GM18505 (cell line): Measurements from ENCODE around the gene BRINP3.
"Not testable (repeated sequence)": the region's sequence is repeated elsewhere in the genome, so short reads cannot be mapped to it uniquely, and the experiment has no call there.

Experiments
- ATAC-seq: cut with Tn5 transposase; IDR thresholded peaks from one replicate; pipeline ENCODE4 v1.9.1; 2021; ENCODE audit not compliant: unreplicated experiment
- POLR2A ChIP-seq: IDR thresholded peaks from 4 replicates; pipeline ENCODE4 v1.6.1; 2011; ENCODE audit warnings: borderline replicate concordance; ENCODE audit not compliant: insufficient read depth, insufficient read length; ENCODE audit errors: extremely low read depth

The BRINP3 gene

DNA sequence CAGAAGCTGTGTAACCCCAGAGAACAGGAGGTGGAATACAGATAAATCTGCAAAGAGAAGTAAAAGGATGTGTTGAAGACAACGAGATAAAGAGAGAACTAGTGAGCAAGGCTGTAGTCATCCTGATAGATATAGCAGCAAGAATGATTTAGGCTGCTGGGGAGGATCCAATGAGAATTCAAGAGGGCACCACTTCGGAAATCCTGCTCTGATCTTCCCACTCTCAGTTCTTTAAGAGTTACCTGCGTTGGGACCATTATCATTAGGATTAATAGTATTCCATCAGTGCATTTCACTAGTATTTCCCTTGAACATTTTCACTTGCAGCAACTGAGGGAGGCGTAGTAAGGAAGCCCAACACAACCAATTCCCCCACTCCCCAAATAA is at the start of gene BRINP3:
TSS of gene BRINP3 (minus strand) at position 103 of the 387 bp plus-strand sequence.
- TF ChIP-seq POLR2A = no peak
- no peak for ATAC-seq

DNA sequence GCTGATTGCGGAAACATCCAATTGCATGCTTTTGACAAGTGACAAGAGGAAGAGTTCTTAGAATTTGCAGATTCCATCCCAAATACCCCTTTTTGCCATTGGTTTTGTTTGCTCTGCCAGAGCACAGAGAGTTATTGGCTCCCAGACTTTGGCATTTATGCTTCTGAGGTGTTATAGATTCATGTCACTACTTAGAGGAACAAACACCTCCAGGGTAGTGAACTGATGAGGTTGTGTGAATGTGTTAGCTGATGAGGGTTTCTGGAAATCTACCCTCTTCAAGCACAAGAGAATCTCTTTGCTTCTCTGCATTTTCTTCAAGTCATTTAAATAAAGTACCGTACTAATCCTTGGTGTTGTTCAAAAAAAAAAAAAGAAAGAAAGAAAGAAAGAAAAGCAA is 33.9 kb upstream of the BRINP3 start:
- ATAC-seq = no peak
- TF ChIP-seq POLR2A = no peak

DNA sequence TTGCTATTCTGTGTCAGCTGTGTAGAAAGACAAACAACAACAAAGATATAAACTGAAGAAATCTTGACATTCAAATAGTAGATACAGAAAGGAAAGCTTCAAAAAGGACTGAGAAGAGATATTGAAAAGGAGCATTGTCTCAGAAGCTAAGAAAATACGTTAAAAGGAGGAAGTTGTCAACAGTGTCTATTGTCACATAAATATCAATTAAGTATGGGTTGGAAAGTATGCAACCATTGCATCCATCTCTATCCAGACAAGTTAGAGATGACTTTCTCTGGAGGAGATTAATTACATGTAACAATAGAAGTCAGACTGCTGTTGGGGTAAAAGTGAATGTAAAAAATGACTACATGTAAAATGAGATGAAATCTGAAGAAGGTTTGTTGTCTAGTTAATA is 29.7 kb upstream of the BRINP3 start:
- no peak for TF ChIP-seq POLR2A
- ATAC-seq = no peak

DNA sequence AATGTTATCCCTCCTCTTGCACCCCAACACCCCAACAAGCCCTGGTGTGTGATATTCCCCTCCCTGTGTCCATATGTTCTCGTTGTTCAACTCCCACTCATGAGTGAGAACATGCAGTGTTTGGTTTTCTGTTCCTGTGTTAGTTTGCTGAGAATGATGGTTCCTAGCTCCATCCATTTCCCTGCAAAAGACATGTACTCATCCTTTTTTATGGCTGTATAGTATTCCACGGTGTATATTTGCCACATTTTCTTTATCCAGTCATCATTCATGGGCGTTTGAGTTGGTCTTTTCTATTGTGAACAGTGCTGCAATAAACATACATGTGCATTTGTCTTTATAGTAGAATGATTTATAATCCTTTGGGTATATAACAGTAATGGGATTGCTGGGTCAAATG is 26.9 kb upstream of the BRINP3 start:
- ATAC-seq = not testable (repeated sequence)

DNA sequence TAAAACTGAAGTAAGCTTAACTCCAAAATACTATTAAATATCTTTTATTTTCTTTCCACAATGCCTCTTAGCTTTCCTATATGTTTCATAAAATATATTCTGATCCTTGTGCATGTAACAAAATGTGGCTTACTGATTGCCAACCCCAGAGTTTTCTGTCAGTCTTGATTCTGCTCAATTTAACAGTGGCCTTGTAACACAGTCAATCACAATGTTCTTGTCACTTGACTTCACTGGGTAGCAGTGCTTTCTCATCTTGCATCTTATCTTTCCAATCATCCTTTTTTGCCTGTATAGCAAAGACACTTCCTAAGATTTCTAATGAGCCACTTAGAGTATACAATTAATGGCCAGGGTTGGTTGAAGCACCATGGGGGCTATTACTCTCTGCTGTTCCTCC is 19.9 kb upstream of the BRINP3 start:
- no peak for ATAC-seq
- no peak for TF ChIP-seq POLR2A

DNA sequence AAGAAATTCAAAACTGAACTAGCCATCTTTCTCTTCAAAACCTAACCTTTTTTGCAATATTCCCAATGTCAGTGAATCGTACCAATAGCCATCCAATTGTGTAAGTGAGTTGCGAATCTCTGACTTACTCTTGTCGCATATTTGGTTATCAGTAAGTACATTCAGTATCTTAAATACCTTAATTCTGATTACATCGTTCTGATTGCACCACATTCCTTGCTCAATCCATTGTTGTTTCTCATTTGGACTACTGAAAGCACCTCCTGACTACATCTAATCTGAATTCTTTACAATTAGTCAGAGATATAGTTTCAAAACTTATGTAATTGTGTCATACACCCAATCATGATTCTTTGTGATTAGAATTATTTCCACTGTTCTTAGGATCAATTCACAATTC is 16.8 kb upstream of the BRINP3 start:
- no peak for TF ChIP-seq POLR2A
- no peak for ATAC-seq

DNA sequence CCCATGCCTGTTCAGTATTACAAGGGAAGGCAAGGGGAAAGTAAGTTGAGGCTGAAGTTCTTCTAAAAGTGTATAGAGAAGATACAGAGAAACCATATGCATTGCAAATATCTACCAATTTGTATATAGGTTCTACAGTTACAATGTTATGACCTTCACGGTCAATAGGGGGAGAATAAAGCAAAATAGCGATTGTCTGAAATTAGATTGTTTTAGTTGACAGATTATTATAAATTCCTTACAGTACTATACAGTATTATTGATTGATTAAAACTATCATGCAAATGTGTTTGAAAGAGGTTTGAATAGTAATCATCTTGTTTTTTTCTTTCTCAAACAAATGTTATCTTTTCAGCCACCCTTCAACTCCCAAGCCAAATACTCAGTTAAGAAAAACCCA is 13.7 kb upstream of the BRINP3 start:
- TF ChIP-seq POLR2A = no peak

DNA sequence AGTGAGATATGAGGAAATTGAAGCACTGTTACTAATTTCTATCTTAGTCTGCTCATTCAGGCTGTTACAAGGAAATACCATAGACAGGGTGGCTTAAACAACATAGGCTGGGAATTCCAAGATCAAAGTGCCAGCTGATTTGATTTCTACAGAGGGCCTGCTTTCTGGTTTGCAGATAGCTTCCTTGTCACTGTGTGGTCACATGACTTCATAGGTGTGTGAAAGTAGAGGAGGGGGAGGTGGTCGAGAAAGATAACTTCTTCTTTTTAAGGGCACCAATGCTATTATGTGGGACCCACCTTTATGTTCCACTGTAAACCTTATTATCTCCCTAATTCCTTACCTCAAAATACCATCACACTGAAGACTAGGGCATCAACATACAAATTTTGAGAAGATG is 6.4 kb upstream of the BRINP3 start:
- ATAC-seq = no peak
- no peak for TF ChIP-seq POLR2A

More for the DNA sequence above, 13.7 kb upstream of the BRINP3 start:
- no peak for ATAC-seq

DNA sequence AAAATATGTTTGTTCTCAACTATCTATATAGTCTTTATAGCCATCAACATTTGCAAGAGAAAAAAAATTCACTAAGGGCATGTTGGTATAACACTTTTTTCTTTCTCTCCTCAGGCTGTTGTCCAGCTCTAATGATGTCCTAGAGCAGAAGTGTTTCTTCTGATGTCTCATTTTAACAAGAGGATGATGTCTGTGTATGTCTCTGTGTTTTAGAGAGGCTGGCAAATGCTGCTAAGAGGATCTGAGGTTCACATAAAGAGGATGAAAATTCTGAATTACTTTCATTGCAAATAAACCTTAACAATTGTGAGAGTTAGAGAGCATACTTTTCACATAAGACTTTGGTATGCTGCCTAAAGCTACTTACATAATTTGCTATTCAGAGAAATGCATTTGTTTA is 2.6 kb upstream of the BRINP3 start:
- ATAC-seq = no peak
- no peak for TF ChIP-seq POLR2A

DNA sequence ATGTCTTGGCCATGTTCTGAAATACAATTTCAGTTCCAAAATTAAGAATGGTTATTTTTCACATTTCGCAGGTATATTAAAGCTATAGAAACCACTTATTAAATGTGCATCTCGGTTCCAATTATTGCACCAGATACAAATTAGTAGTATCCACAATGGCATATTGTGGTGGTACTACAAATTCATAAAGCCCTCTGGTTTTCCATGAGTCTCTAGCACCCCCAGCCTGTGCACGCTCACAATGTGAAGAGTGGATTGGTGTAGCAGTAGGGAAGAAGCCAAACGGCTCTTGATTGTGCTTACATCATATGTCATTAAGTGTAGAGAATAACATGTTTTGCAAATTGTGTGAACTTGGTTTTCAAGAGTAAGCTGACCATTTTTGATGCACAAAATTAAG is 1.9 kb upstream of the BRINP3 start:
- no peak for TF ChIP-seq POLR2A
- ATAC-seq = no peak

DNA sequence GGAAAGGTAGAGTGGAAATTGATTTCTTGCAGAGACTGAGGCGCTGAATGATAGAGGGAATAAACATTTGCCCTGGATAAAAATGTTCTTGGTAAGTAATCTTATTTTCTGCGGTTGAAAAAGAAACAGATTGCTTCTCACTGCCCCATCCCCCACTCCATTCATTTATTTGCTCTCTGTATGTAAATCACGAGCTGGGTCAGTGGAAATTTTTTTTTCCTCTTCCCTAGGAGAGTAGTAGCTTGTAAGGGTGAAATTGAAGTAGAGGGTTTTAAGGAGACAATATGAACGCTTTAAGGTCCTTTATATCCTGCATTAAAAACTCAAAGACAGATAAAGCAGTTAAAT is 1.4 kb upstream of the BRINP3 start:
- ATAC-seq = no peak
- TF ChIP-seq POLR2A = no peak

DNA sequence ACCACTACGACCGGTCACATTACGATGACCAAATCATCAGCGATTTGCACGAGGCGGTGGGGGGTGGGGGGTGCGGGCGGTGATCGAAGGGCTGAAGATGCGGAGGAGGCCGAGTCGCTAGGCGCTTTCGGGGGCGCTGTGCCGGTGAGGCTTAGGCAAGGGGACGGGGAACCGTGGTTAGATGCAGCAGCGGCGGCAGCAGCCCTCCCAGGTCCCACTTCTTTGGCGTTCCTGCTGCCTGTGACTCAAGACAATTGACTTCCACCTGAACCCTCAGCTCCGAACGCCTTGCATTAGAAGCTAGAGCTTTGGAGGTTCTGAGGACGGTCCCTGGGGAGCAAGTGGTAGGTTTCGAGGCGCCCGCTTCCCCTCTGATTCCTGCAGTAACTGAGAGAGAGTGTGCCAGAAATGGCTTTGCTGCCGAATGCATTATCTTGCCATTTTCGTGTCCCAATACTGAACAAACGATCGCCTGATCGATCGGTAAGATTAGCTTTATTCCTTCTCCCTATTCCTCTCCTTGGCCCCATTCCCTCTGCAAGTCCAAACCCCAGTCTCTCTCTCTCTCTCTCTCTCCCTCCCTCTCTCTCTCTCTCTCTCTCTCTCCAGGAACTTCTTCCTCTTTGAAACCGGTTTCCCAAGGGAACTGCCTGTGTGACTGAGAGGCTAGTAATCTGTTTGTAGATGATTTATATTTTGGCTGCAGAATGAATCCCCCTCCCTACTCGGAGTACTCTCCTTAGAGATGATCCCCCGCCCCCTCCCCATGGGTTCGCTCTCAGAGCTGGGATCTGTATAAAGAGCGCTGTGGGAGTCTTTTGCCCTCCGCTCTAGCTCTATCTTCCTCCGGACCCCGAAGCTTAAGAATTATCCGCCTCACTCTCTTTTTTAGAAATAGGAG is 735 bp upstream of the BRINP3 start:
- ATAC-seq = peak; percentile 62

DNA sequence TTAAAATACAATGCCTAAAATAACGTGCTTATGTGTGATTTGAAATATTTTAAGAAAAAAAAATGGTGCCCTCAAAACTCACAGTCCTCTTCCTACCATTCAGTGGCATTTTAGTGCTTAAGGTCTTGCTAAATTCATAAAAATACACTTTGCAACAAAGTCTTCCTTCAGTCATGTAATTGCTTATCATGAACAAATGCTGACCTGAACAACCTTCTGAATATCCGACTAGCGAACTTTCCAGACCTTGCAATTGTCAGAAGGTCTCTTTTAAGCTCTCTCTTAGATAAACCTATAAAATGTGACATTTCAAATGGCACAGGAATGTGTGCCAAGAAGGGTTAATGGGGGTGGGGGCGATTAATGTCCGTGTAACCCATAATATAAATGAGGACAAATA is 858 bp downstream of the BRINP3 start:
- no peak for TF ChIP-seq POLR2A
- no peak for ATAC-seq

More for the DNA sequence above, 735 bp upstream of the BRINP3 start:
- TF ChIP-seq POLR2A = no peak

DNA sequence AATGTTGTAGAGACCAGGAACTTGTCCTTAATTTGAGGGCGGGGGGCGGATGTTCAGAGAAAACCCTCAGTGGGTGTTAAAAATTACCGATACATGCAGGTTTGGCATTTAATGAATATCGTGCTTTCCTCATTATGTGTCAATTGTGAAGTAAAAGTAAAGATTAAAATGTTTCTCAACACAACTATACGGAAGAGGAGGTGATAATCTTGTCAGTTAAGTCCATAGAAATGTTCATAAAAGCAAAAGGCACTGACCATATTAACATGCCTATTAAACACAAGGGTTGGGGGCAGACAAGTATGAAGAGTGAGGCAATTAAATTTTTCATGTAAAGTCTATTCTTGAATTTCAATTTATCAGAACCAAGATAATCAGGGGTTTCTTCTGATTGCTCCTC is 1.3 kb downstream of the BRINP3 start:
- no peak for ATAC-seq
- no peak for TF ChIP-seq POLR2A
